GM18520 (cell line): ENCODE data around the gene OPCML.
"Not testable (repeated sequence)": the region's sequence is repeated elsewhere in the genome, so short reads cannot be mapped to it uniquely, and the experiment has no call there.

ENCODE experiments used
- ATAC-seq: cut with Tn5 transposase; IDR thresholded peaks from one replicate; pipeline ENCODE4 v1.9.1; 2021; ENCODE audit not compliant: unreplicated experiment

Gene OPCML

GRCh38 chr11:132421555-132421954 is 1110.7 kb downstream of the OPCML start:
- ATAC-seq: no peak

- no peak for ATAC-seq
These were observed 1117.8 kb downstream of the OPCML start for GRCh38 chr11:132414451-132414850.

- no peak for ATAC-seq
These were observed 1121.9 kb downstream of the OPCML start for GRCh38 chr11:132410383-132410782.

GRCh38 chr11:132409573-132410355 is 1122.5 kb downstream of the OPCML start:
- ATAC-seq: no peak

GRCh38 chr11:132408877-132409276 is 1123.4 kb downstream of the OPCML start:
- ATAC-seq: peak; percentile 61

GRCh38 chr11:132405728-132406127 is 1126.6 kb downstream of the OPCML start:
- no peak for ATAC-seq

GRCh38 chr11:132402071-132402684 is 1130.1 kb downstream of the OPCML start:
- ATAC-seq: no peak

- no peak for ATAC-seq
These were observed 1136.0 kb downstream of the OPCML start for GRCh38 chr11:132396318-132396717.

GRCh38 chr11:132395434-132395833 is 1136.9 kb downstream of the OPCML start:
- ATAC-seq: no peak

- no peak for ATAC-seq
These were observed 1152.8 kb downstream of the OPCML start for GRCh38 chr11:132379540-132379939.

GRCh38 chr11:132373405-132374143 is 1158.7 kb downstream of the OPCML start:
- no peak for ATAC-seq

GRCh38 chr11:132370114-132370513 is 1162.2 kb downstream of the OPCML start:
- not testable (repeated sequence) for ATAC-seq

GRCh38 chr11:132367293-132367692 is 1165.0 kb downstream of the OPCML start:
- no peak for ATAC-seq

- no peak for ATAC-seq
These were observed 1166.7 kb downstream of the OPCML start for GRCh38 chr11:132365650-132366049.
